ENCODE measurements around the gene KIF2B. TPM values are rescaled to one million over a fixed set of nuclear protein-coding genes. Genes with fewer than 3 reads are reported as not detected.
"Not testable (repeated sequence)": the region's sequence is repeated elsewhere in the genome, so short reads cannot be mapped to it uniquely, and the experiment has no call there.

The KIF2B gene
- total RNA-seq, 2 experiments from 2014 or later, result not detected

DNA sequence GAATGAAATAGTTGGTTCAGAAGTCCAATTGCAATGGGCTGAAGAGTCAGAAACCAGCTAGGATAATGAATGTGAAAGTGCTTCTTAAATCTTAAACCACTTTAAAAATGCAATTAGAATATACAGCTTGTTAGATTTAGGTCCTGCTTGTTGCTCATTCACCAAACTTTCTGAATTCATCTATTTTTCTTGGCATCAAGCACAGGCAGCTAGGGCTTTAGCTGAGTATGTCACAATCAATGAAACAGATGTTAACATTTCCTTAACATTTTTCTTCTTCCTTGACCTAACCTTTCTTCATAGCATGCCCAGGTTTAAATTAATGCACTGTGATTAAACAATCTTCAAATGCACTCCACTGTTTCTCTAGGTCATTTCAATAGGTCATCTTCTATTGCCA, 14.4 kb downstream of the KIF2B start:
- intact Hi-C loops (cut with DNase I, micrococcal nuclease), result no loop called here
- H3K4me3 Mint-ChIP-seq, result no peak overlapping the region

DNA sequence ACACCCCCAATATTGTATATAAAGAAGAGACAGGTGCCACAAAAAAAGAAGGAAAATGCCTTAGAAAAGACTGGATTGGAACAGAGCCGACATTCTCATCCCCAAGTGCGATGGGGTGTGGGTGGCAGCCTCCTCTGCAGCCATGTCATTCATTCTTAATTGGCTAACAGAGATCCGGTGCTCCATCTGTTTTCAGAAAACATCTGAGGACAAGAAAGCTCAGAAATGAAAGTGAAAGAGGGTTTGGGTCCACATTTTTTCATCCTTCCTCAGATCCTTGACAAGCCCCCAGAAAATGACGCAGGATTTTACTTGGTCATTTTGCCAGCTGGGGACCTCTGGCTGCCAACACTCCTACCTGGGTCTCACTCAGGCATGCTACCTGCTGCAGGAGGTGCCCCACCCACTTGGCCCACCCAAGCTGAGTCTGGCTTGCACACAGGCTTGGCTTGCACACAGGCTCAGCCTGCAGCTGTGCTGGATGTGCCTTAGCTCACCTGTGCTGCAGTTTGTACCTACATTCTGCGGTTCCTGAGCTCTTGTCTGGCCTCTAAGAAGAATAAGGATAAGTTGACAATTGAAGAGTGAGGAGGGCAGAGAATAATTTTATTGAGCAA, 21.9 kb downstream of the KIF2B start:
- Mint-ChIP-seq H3K27ac (no peak overlapping the region), H3K36me3 (ENCODE audit: low read depth) (no peaks in the 10 kb centered on the region), H3K4me3 (no peak overlapping the region), H3K9me3 (peaks cover 7% of the 10 kb centered on the region), H3K4me1 (ENCODE audit: low read depth) (no peaks in the 10 kb centered on the region), H3K27me3 (no peaks in the 10 kb centered on the region)
- Histone ChIP-seq H3K27me3 (ENCODE audit: control insufficient read depth in 1 of 2, insufficient read depth in 2 of 2, low read length in 2 of 2) (no peaks in the 10 kb centered on the region), H3K4me1 (ENCODE audit: insufficient read depth, low read length) (no peaks in the 10 kb centered on the region), H3K4me3 (ENCODE audit: low read length) (no peak overlapping the region), H3K27ac (ENCODE audit: low read depth in 1 of 2, low read length in 2 of 2) (no peak overlapping the region), H3K9me3 (ENCODE audit: control insufficient read depth in 1 of 2, insufficient read depth in 1 of 2, low read length in 2 of 2) (peaks cover 8 to 9% of the 10 kb centered on the region in 2 experiments), H3K36me3 (ENCODE audit: insufficient read depth, low read length) (no peaks in the 10 kb centered on the region)
- intact Hi-C loops (cut with DNase I, micrococcal nuclease), result no loop called here
- DNase-seq (no peak), ATAC-seq (ENCODE audit: poor library complexity) (no peak)
- ChIA-PET CTCF (no interaction called here), POLR2A (no interaction called here)
- no peak for TF ChIP-seq CTCF (IDR thresholded peaks at IDR 0.05)

More for the DNA sequence above, 14.4 kb downstream of the KIF2B start:
- ATAC-seq (ENCODE audit: poor library complexity) (no peak), DNase-seq (no peak)
- H3K27me3 ChIP-seq (ENCODE audit: control insufficient read depth in 1 of 2, insufficient read depth in 2 of 2, low read length in 2 of 2), result no peaks in the 10 kb centered on the region
- Mint-ChIP-seq H3K36me3 (ENCODE audit: low read depth) (no peaks in the 10 kb centered on the region), H3K9me3 (peaks cover 14% of the 10 kb centered on the region), H3K27me3 (no peaks in the 10 kb centered on the region), H3K27ac (no peak overlapping the region), H3K4me1 (ENCODE audit: low read depth) (no peaks in the 10 kb centered on the region)
- no peaks in the 10 kb centered on the region for H3K36me3 ChIP-seq (ENCODE audit: insufficient read depth, low read length)
- H3K9me3 ChIP-seq (ENCODE audit: control insufficient read depth in 1 of 2, insufficient read depth in 1 of 2, low read length in 2 of 2), result peaks cover 0 to 11% of the 10 kb centered on the region in 2 experiments
- ChIA-PET POLR2A (no interaction called here), CTCF (no interaction called here)
- no peak overlapping the region for H3K27ac ChIP-seq (ENCODE audit: low read depth in 1 of 2, low read length in 2 of 2)
- H3K4me3 ChIP-seq (ENCODE audit: low read length), result no peak overlapping the region
- no peak for TF ChIP-seq CTCF (IDR thresholded peaks at IDR 0.05)
- no peaks in the 10 kb centered on the region for H3K4me1 ChIP-seq (ENCODE audit: insufficient read depth, low read length)

DNA sequence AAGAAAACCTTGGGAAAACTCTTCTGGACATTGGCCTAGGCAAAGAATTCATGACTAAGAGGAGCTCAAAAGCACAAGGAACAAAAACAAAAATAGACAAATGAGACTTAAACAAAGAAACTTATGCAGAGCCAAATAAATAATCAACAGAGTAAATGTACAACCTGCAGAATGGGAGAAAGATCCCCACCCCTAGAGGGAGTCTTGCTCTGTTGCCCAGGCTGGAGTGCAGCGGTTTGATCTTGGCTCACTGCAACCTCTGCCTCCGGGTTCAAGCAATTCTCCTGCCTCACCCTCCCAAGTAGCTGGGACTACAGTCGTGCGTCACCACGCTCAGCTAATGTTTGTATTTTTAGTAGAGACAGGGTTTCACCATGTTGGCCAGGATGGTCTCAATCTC, 48.4 kb downstream of the KIF2B start:
- H3K27ac Mint-ChIP-seq; H3K4me3 Mint-ChIP-seq; H3K36me3 Mint-ChIP-seq (ENCODE audit: low read depth); H3K4me1 ChIP-seq (ENCODE audit: insufficient read depth, low read length); H3K9me3 ChIP-seq (ENCODE audit: control insufficient read depth in 1 of 2, insufficient read depth in 1 of 2, low read length in 2 of 2); H3K27me3 Mint-ChIP-seq; H3K27ac ChIP-seq (ENCODE audit: low read depth in 1 of 2, low read length in 2 of 2); H3K36me3 ChIP-seq (ENCODE audit: insufficient read depth, low read length); POLR2A ChIA-PET; H3K9me3 Mint-ChIP-seq; ATAC-seq (ENCODE audit: poor library complexity); H3K4me1 Mint-ChIP-seq (ENCODE audit: low read depth); H3K27me3 ChIP-seq (ENCODE audit: control insufficient read depth in 1 of 2, insufficient read depth in 2 of 2, low read length in 2 of 2); H3K4me3 ChIP-seq (ENCODE audit: low read length); CTCF ChIA-PET; intact Hi-C loops (cut with DNase I, micrococcal nuclease); DNase-seq: not testable (repeated sequence)
